CD4-positive, alpha-beta T cell treated with Interleukin-4 for 4 hours (primary cell): Measurements from ENCODE around the gene DMRT3.

ENCODE experiments used
- DNase-seq: peaks from one replicate; pipeline ENCODE4 v3.0.0-alpha.2; 2020

DMRT3 gene

GRCh38 chr9:976258-976942, at the start of gene DMRT3:
Gene DMRT3, plus strand, starts transcription at chr9:976655. Its CDS starts 347 bp downstream, at chr9:977002.
- DNase-seq = no peak

DNA sequence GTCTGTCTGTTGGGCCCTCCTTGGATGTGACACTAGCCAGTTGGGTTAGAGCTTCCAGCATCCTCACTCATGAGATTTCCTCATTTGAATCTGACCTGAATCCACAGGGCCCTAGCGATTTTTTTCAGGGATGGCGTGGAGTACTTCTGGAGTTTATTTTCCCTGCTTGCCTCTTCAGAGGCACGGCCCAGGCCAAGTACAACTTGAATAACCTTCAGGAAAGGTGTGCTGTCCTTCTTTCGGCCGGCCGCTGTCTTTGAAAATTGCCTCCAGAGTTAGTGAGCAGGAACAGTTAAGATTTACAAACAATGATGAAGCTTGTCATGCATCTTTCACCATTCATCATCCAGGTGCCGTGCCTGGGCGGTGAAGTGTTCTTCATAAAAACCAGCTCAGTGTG, 49.5 kb upstream of the DMRT3 start:
- no peak for DNase-seq

- no peak for DNase-seq
These were observed 48.0 kb upstream of the DMRT3 start for GRCh38 chr9:928363-929042.

DNA sequence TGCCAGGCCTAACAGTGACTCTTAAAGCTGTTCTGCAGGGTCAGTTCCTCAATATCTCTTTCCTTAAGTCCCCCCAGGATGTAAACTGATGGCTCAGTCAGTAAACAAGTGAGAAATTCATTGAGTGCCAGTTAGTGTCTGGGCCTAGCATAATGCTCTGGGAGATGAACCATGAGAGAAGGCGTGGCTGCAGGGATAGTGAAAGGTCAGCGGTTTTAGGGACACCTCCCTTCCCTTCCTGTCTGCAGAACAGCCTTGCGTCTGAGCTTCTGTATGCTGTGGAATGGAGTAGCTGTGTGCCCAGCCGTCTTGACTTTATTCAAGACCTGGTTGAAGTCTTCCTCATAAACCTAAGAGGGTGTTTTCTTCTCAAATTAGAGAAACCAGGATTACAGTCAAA, 46.7 kb upstream of the DMRT3 start:
- no peak for DNase-seq

GRCh38 chr9:933356-933755, 43.1 kb upstream of the DMRT3 start:
- DNase-seq = no peak

- DNase-seq = no peak
These were observed 41.0 kb upstream of the DMRT3 start for GRCh38 chr9:935348-935965.

GRCh38 chr9:942805-943580, 33.5 kb upstream of the DMRT3 start:
- no peak for DNase-seq

GRCh38 chr9:947985-948384, 28.5 kb upstream of the DMRT3 start:
- no peak for DNase-seq

DNA sequence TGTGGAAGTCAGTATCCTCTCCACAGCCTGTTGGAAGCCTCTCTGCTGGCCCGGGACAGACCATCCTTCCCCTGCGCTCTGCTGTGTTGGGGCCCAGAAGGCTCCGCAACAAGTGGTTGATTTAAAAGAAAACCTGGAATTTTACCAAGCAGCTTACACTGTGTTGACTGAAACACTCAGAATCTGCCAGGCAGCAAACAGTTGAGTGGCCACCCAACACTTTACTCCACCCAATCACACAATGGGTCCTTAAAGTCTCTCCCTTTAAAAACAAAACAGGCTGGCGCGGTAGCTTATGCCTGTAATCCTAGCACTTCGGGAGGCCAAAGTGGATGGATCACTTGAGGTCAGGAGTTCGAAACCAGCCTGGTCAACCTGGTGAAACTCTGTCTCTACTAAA, 28.0 kb upstream of the DMRT3 start:
- DNase-seq = no peak

DNA sequence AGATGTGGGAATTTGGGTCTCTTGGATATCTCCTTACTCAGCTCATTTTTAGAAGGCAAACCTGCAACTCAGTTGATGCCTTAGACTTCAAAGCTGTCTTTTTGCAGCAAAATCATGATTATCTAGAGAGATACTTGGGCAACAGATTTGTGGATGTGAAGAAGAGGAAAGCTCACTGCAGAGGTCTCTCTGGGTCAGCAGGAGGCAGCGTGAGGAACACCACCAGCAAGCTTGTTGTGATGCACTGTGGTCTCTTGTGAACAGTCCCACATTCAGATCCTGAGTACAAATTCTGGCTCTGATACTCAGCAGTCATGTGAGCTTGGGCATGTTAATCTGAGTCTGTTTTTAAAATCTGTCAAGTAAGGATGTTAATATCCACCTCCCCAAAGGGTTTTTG, 26.3 kb upstream of the DMRT3 start:
- DNase-seq = no peak

DNA sequence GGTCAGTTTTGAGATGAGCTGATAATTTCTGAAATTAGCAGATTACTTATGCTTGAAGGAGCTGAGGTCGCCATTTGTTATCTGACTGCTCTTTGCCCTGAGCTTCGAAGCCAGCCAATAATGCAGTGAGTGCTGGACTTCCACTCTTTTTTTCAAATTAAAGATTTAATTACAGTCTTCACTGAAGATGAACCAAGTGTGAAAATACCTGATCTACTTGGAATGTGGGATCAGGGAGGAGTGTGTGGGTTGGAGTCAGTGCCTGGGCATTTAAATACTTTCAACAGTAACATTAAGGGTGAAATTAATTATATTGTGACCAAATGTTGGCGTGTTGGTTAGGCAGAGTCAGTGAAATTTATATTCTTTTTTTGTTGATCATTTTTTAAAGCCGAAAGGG, 23.9 kb upstream of the DMRT3 start:
- no peak for DNase-seq

DNA sequence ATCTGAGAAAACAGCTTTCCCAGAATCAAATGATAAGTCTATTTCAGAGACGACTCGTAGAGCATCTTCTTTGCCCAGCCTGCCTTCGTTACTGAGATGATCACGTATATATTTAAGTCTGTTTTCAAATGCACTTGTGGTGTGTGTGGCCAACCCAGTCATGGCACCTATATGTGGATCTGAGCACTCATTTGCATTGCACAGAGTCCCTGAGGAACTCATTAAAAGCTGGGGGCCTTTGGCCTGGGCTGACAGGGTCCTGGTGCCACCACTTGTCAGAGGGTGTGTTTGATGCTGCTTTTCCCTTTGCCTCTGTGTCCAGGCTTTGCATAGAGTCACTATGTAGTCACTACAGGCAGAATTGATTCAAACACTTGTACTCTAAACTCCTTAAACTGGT, 17.4 kb upstream of the DMRT3 start:
- no peak for DNase-seq

GRCh38 chr9:959914-960313, 16.5 kb upstream of the DMRT3 start:
- DNase-seq = no peak

- DNase-seq = no peak
These were observed 14.4 kb upstream of the DMRT3 start for GRCh38 chr9:962023-962422.

GRCh38 chr9:965497-965896, 11.0 kb upstream of the DMRT3 start:
- DNase-seq = no peak

DNA sequence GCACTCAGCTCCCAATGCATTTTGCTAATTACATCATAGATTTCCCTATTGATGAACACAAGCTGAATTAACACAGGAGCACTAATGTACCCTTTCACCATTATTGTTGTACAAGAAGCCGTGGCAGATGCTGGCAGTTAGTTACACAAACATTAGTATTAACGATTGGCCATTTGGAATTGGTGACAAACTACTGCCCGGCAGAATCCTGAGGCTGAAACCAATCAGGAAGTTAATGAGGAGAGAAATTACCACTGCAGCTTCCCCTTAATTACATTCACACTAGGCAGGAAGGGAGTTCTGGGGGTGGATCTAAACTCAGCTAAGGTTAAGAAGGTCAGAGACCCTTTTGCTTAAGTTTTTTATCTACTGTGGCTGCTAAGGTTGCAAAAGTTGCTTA, 9.6 kb upstream of the DMRT3 start:
- DNase-seq = no peak

DNA sequence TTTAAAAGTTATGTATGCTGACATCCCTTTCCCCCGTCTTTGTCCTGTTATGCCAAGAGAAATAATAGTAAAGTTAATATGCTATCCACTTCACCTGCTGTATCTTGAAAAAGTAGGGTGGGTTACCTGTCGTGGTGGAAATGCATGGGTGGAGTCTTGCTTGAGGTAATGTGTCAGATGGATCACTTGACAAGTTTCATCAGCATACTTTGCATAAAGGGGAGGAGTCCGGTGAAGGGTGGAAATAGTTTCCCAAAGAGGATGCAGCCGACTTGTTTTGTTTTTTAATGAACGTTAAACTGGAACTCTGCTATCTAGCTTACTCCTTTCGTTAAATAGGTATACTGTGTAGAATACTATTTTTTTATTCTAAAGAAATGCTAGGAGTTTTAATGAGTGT, 9.0 kb upstream of the DMRT3 start:
- DNase-seq = no peak

GRCh38 chr9:967903-968641, 8.4 kb upstream of the DMRT3 start:
- DNase-seq = no peak

GRCh38 chr9:969310-970150, 6.9 kb upstream of the DMRT3 start:
- no peak for DNase-seq

DNA sequence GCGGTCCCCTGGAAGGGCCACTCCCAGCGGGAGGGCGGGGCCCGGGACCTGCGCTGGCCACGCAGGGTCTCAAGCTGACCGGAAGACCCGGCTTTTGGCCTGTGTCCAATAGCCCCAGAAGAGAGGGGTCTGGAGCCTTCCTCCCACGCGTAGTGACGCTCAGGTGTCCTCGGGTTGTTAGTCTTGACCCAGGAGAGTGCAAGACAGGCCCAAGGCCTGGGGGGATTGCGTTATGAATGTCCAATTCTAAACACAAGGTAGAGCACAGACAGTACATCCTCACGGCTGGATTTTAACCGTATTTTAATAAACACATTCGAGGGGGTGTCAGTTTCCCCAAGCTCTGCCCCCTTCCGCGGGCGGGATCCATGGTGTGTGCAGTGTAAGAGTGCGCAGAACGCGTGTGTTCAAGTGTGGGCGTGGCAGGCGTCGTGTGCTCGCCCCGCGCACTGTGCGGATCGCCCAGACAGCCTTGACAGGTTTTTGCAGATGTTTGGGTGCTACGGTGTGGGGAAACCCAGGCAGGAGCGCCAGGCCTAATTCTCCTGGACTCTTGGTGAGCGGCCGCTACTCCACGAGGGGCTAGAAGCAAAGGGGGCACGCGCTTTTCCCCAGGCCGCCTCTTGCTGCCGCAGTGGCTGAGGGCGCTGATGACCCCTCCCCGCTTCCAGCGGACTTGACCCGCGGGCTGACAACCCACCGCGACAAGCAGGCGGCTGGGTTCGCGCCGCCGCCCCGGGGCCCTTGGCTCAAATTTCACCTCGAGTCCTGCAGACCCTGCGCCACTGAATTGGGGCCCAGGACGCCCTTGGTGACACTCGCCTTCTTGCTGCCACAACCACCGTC, 6.1 kb upstream of the DMRT3 start:
- no peak for DNase-seq

- DNase-seq = no peak
These were observed 4.5 kb upstream of the DMRT3 start for GRCh38 chr9:971901-972500.
